Ishikawa (cell line): ENCODE data around the gene PCBP3.

ENCODE experiments used
- CREB1 ChIP-seq: IDR thresholded peaks from 2 replicates; pipeline ENCODE4 v1.6.1; 2012; ENCODE audit warnings: low read depth
- EGR1 ChIP-seq: IDR thresholded peaks from 2 replicates; pipeline ENCODE4 v1.6.1; 2012
- EP300 ChIP-seq: IDR thresholded peaks from 2 replicates; pipeline ENCODE4 v1.6.1; 2012; ENCODE audit warnings: borderline replicate concordance
- FOXM1 ChIP-seq: IDR thresholded peaks from 2 replicates; pipeline ENCODE4 v1.6.1; 2012; ENCODE audit warnings: low read depth, borderline replicate concordance
- NFIC ChIP-seq: IDR thresholded peaks from 2 replicates; pipeline ENCODE4 v1.6.1; 2012
- RAD21 ChIP-seq: IDR thresholded peaks from 2 replicates; pipeline ENCODE4 v1.6.1; 2012; ENCODE audit warnings: low read depth
- TAF1 ChIP-seq: IDR thresholded peaks from 2 replicates; pipeline ENCODE4 v1.6.1; 2012; ENCODE audit warnings: low read depth, mild to moderate bottlenecking
- TCF12 ChIP-seq: IDR thresholded peaks from 2 replicates; pipeline ENCODE4 v1.6.1; 2012; ENCODE audit warnings: low read depth
- TEAD4 ChIP-seq: IDR thresholded peaks from 2 replicates; pipeline ENCODE4 v1.6.1; 2012
- YY1 ChIP-seq: IDR thresholded peaks from 2 replicates; pipeline ENCODE4 v1.6.1; 2012; ENCODE audit warnings: low read depth
- ZBTB7A ChIP-seq: IDR thresholded peaks from 2 replicates; pipeline ENCODE4 v1.6.1; 2012; ENCODE audit warnings: low read depth
- TF ChIP-seq, protein P1 (sequence below): IDR thresholded peaks from 2 replicates; pipeline ENCODE4 v1.6.1; 2012
- TF ChIP-seq, protein P2 (sequence below): IDR thresholded peaks from 2 replicates; pipeline ENCODE4 v1.6.1; 2012
- TF ChIP-seq, protein P3 (sequence below): IDR thresholded peaks from 2 replicates; pipeline ENCODE4 v1.6.1; 2012; ENCODE audit warnings: low read depth, mild to moderate bottlenecking

DNA sequence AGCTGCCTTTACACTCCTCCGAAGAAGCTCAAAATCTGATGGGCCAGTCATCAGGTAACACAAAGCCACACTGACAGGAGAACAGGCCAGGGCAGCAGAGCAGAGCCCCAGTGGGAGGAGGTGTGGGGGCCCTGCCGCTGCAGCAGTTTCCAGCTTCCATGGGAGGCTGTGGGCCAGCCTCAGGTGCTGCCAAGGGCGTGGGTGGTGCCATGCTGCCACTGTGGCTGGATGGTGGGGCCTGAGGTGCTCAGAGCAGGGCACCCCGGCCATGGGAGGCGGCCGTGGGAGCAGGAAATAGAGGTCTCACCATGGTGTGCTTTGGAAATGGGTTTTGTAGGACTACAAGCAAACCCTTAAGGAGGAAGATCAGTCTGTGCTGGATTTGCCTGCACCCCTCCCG, 287.3 kb downstream of the PCBP3 start:
- TF ChIP-seq, protein P1, sequence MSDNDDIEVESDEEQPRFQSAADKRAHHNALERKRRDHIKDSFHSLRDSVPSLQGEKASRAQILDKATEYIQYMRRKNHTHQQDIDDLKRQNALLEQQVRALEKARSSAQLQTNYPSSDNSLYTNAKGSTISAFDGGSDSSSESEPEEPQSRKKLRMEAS = no peak
- TF ChIP-seq, protein P2, sequence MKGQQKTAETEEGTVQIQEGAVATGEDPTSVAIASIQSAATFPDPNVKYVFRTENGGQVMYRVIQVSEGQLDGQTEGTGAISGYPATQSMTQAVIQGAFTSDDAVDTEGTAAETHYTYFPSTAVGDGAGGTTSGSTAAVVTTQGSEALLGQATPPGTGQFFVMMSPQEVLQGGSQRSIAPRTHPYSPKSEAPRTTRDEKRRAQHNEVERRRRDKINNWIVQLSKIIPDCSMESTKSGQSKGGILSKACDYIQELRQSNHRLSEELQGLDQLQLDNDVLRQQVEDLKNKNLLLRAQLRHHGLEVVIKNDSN = no peak
- TF ChIP-seq TEAD4 (no peak), NFIC (no peak), EP300 (no peak), YY1 (no peak), CREB1 (no peak), RAD21 (no peak), TCF12 (no peak), FOXM1 (no peak), EGR1 (no peak), ZBTB7A (no peak), TAF1 (no peak)
- TF ChIP-seq, protein P3, sequence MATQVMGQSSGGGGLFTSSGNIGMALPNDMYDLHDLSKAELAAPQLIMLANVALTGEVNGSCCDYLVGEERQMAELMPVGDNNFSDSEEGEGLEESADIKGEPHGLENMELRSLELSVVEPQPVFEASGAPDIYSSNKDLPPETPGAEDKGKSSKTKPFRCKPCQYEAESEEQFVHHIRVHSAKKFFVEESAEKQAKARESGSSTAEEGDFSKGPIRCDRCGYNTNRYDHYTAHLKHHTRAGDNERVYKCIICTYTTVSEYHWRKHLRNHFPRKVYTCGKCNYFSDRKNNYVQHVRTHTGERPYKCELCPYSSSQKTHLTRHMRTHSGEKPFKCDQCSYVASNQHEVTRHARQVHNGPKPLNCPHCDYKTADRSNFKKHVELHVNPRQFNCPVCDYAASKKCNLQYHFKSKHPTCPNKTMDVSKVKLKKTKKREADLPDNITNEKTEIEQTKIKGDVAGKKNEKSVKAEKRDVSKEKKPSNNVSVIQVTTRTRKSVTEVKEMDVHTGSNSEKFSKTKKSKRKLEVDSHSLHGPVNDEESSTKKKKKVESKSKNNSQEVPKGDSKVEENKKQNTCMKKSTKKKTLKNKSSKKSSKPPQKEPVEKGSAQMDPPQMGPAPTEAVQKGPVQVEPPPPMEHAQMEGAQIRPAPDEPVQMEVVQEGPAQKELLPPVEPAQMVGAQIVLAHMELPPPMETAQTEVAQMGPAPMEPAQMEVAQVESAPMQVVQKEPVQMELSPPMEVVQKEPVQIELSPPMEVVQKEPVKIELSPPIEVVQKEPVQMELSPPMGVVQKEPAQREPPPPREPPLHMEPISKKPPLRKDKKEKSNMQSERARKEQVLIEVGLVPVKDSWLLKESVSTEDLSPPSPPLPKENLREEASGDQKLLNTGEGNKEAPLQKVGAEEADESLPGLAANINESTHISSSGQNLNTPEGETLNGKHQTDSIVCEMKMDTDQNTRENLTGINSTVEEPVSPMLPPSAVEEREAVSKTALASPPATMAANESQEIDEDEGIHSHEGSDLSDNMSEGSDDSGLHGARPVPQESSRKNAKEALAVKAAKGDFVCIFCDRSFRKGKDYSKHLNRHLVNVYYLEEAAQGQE = no peak
